Common myeloid progenitor, CD34-positive (primary cell): ENCODE measurements around the gene GLIPR1.

Experiments
- CTCF ChIA-PET: fragments of 350-600 bp; sonication (Branson Sonifier 250); formaldehyde crosslinking; loops from one replicate; lab custom pipeline; 2021; ENCODE audit warnings: antibody characterized with exemption; lab: Charles Lee
- POLR2A ChIA-PET: fragments of 350-600 bp; sonication (Branson Sonifier 250); formaldehyde crosslinking; loops from one replicate; lab custom pipeline; 2021; ENCODE audit warnings: antibody characterized with exemption; lab: Charles Lee
- DNase-seq, 3 donors: peaks; one replicate each; pipeline versions ENCODE4 v3.0.0 to v3.0.0-alpha.2; 2013
- H3K27ac ChIP-seq, 2 experiments: 1 replicate in 1 of 2; 2 replicates in 1 of 2; pipeline ENCODE4 v1.7.0; 2013; ENCODE audit warnings: inconsistent platforms in 2 of 2, low read length in 2 of 2, mild to moderate bottlenecking in 2 of 2, low read depth in 1 of 2, moderate library complexity in 1 of 2; ENCODE audit not compliant: severe bottlenecking in 2 of 2, insufficient read depth in 1 of 2, poor library complexity in 1 of 2
- H3K27me3 ChIP-seq, 5 experiments: replicated peaks in 2 of 5; 1 replicate in 3 of 5; 2 replicates in 2 of 5; pipeline versions ENCODE4 v1.6.1 to v1.7.0; 2013; ENCODE audit warnings: low read length in 4 of 5, mild to moderate bottlenecking in 2 of 5, moderate library complexity in 2 of 5, inconsistent platforms in 1 of 5; ENCODE audit not compliant: insufficient read depth in 5 of 5, control insufficient read depth in 4 of 5
- H3K36me3 ChIP-seq, 4 experiments: 1 replicate in 2 of 4; 2 replicates in 2 of 4; pipeline versions ENCODE4 v1.6.1 to v1.7.0; 2013; ENCODE audit warnings: low read length in 3 of 4, control low read depth in 1 of 4, mild to moderate bottlenecking in 1 of 4; ENCODE audit not compliant: control insufficient read depth in 4 of 4, insufficient read depth in 4 of 4
- H3K4me1 ChIP-seq, 4 experiments: 1 replicate in 3 of 4; 2 replicates in 1 of 4; pipeline versions ENCODE4 v1.6.1 to v1.7.1; 2013; ENCODE audit warnings: low read length in 3 of 4, mild to moderate bottlenecking in 3 of 4, control low read depth in 1 of 4, inconsistent platforms in 1 of 4, moderate library complexity in 1 of 4; ENCODE audit not compliant: control insufficient read depth in 4 of 4, insufficient read depth in 4 of 4; ENCODE audit errors: control extremely low read depth in 1 of 4
- H3K4me3 ChIP-seq, 7 experiments: 1 replicate in 4 of 7; 2 replicates in 3 of 7; pipeline versions ENCODE4 v1.5.1 to v1.7.0; 2013; ENCODE audit warnings: mild to moderate bottlenecking in 7 of 7, low read length in 6 of 7, moderate library complexity in 6 of 7, inconsistent platforms in 2 of 7, low read depth in 2 of 7, control low read depth in 1 of 7; ENCODE audit not compliant: insufficient read depth in 4 of 7, control insufficient read depth in 1 of 7; ENCODE audit errors: extremely low read depth in 1 of 7
- H3K9me3 ChIP-seq, 5 experiments: 1 replicate in 4 of 5; 2 replicates in 1 of 5; pipeline versions ENCODE4 v1.6.1 to v1.7.1; 2013; ENCODE audit warnings: low read length in 4 of 5, mild to moderate bottlenecking in 2 of 5, inconsistent platforms in 1 of 5, low read depth in 1 of 5, moderate library complexity in 1 of 5; ENCODE audit not compliant: control insufficient read depth in 4 of 5, insufficient read depth in 2 of 5; ENCODE audit errors: control extremely low read depth in 1 of 5
- WGBS: methylation state at CpG from one replicate; pipeline ENCODE4 v1.1.5; 2013; ENCODE audit not compliant: insufficient coverage; 5-methylcytosine and 5-hydroxymethylcytosine counted together

GLIPR1 gene

DNA sequence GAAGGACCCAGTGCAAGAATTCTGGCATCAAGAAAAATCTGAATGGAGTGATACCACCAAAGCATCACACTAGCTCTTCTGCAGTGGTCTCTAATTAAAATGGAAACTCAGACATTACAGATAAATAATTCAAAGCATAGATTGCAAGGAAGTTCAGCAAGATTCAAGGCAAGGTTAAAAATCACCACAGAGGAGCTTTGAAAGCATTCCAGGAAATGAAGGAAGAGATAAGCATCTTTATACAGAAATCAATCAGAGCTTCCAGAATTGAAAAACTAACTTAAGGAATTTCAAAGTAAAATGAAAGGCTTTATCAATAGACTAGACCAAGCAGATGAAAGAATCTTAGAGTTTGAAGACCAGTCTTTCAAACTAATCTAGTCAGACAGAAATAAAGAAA lies 20.4 kb upstream of the GLIPR1 start:
- CTCF ChIA-PET: interaction anchor here (0.8 to 3.2 kb wide), 2 partner anchors 11 to 25 kb away, joined by 3 to 13 read pairs; no protein-coding TSS in a partner anchor
- no peak overlapping the region for H3K27ac ChIP-seq
- no peak for DNase-seq
- H3K36me3 ChIP-seq: no peaks in the 10 kb centered on the region
- no peak overlapping the region for H3K4me3 ChIP-seq
- POLR2A ChIA-PET: interaction anchor here (1.0 kb wide), 1 partner anchor 25 kb away, joined by 3 read pairs; no protein-coding TSS in a partner anchor
- peaks cover 0 to 16% (median 6%) of the 10 kb centered on the region in 5 experiments for H3K9me3 ChIP-seq
- no peaks in the 10 kb centered on the region for H3K27me3 ChIP-seq
- H3K4me1 ChIP-seq: peaks cover 6 to 35% (median 25%) of the 10 kb centered on the region in 4 experiments

DNA sequence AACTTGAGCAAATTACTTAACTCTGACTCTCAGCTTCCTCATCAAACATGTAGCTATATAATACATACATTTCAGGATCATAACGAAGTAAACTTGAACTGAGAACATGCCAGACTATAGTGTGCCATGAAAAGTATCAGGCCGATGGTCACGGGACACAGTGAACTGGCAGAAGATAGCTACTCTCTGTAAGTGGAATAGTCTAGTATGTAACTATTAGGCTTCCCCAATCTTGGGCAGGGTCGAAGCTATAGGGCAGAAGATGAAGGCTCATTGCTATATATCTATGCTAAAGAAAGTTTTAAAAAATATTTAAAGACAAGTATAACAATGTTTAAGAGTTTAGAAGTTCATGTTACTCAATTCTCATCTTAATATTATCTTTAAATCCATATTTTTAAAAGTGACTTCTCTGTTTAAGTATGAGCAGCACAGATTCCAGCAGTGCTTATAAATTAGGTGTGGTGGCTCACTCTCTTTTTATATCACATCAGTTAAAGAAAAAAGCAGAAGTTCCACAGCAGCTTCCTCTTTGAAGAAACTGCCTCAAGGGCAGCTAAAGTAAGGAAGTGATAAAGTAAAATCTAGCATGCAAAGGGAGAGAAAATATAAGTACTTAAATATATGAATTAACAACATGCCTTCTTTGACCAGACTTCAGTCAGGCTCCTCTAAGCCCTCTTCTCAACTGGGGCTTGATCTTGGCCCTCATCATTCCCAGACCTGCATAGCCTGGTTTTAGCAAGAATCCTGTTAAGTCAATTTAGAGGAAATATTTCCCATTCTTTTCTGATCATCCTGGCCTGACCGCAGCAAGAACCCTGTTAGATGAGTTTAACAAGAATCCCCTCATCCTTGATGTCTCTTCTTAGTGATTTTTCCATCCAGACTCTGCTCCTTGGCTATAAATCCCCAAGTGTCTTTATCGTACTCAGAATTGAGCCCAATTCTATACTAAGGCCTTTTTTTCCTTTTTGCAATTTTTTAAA lies 8.4 kb upstream of the GLIPR1 start:
- WGBS: 74% methylated on average over 3 of the region's 6 CpGs
- Histone ChIP-seq H3K27ac (peak overlapping the region; percentile 46 to 83), H3K4me1 (peaks cover 27 to 56% (median 42%) of the 10 kb centered on the region in 4 experiments)

DNA sequence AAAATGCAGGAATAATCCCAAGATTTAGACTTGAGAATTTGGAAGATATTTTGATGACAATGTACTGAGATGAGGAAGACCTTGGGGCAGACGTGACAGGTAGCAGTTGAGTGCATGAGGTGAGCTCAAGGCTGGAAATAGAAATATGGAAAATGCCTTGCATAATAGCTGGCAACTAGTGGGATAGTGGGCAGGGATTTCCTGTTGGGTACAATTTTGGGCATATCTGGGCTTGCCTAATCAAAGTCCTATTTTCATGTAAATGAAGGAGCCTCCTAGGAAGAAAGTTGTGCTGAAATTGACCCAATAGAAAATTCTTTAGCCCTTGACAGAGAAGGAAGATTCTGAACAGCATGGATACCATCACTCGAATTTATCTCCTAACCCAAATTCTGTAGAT lies 6.4 kb upstream of the GLIPR1 start:
- no peaks in the 10 kb centered on the region for H3K27me3 ChIP-seq
- CTCF ChIA-PET: interaction anchor here (0.9 to 4.3 kb wide), 4 partner anchors 11 to 83 kb away, joined by 4 to 25 read pairs (median 4); partner anchors contain the start of gene GLIPR1L2
- no peaks in the 10 kb centered on the region for H3K9me3 ChIP-seq
- no peaks in the 10 kb centered on the region for H3K36me3 ChIP-seq
- no peak overlapping the region for H3K4me3 ChIP-seq
- POLR2A ChIA-PET: no interaction called here
- H3K27ac ChIP-seq: no peak overlapping the region
- WGBS: 100% methylated on average over 2 of the region's 2 CpGs
- no peak for DNase-seq
- peaks cover 42 to 74% (median 58%) of the 10 kb centered on the region in 4 experiments for H3K4me1 ChIP-seq

More for the DNA sequence above, 8.4 kb upstream of the GLIPR1 start:
- no peaks in the 10 kb centered on the region for H3K36me3 ChIP-seq
- ChIA-PET POLR2A (interaction anchor here (0.6 kb wide), 1 partner anchor 37 kb away, joined by 3 read pairs; no protein-coding TSS in a partner anchor), CTCF (interaction anchor here (0.9 to 2.0 kb wide), 6 partner anchors 8 to 35 kb away, joined by 3 to 7 read pairs (median 4); partner anchors contain the start of gene GLIPR1)
- peak; percentile 73 to 96 (median 92) for DNase-seq
- H3K9me3 ChIP-seq: no peaks in the 10 kb centered on the region
- H3K27me3 ChIP-seq: no peaks in the 10 kb centered on the region
- peak overlapping the region in 3 of 7 experiments; percentile 5 to 37 (median 30) for H3K4me3 ChIP-seq

DNA sequence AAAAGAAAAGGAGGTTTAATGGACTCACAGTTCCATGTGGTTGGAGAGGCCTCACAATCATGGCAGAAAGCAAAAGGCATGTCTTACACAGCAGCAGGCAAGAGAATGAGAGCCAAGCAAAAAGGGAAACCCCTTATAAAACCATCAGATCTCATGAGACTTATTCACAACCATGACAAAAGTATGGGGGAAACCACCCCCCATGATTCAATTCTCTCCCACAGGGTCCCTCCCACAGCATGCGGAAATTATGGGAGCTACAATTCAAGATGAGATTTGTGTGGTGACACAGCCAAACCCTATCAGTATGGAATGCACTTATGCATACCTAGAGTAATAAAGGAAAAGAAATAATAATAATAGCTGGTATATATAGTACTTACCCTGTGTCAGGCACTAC lies 4.5 kb upstream of the GLIPR1 start:
- Histone ChIP-seq H3K9me3 (no peaks in the 10 kb centered on the region), H3K36me3 (no peaks in the 10 kb centered on the region), H3K4me1 (peaks cover 51 to 86% (median 71%) of the 10 kb centered on the region in 4 experiments), H3K4me3 (no peak overlapping the region), H3K27me3 (no peaks in the 10 kb centered on the region), H3K27ac (no peak overlapping the region)
- ChIA-PET CTCF (interaction anchor here (0.8 to 4.3 kb wide), 5 partner anchors 9 to 20 kb away, joined by 3 to 25 read pairs (median 4); no protein-coding TSS in a partner anchor), POLR2A (no interaction called here)
- no peak for DNase-seq
- WGBS: no CpG with 5 or more reads among the region's 1 CpG

DNA sequence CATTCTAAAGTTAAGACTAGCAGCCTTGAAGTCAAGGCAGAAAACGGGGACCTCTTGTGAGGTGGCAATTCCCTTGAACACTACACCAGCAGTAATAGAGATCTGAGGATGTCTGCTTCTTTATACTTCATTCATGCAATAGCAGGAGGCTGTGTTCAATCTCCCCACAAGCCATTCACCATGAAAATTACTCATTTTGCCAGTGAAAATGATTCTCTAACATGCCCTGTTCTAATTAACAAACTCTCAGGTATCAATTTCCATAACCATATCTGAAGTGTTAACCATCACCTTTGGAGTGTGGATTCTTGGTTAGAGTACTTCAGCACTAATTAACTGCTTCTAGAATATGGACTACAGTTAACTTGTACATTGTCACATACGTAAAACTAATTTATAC lies 3.4 kb upstream of the GLIPR1 start:
- H3K4me3 ChIP-seq: no peak overlapping the region
- no peaks in the 10 kb centered on the region for H3K27me3 ChIP-seq
- peak overlapping the region in 1 of 2 experiments; percentile 36 for H3K27ac ChIP-seq
- H3K36me3 ChIP-seq: no peaks in the 10 kb centered on the region
- ChIA-PET POLR2A (no interaction called here), CTCF (interaction anchor here (0.8 to 4.3 kb wide), 5 partner anchors 8 to 86 kb away, joined by 3 to 25 read pairs (median 4); partner anchors contain the start of gene GLIPR1L2)
- 100% methylated on average over 1 of the region's 2 CpGs for WGBS
- no peak for DNase-seq
- H3K4me1 ChIP-seq: peaks cover 46 to 85% (median 71%) of the 10 kb centered on the region in 4 experiments
- H3K9me3 ChIP-seq: no peaks in the 10 kb centered on the region

DNA sequence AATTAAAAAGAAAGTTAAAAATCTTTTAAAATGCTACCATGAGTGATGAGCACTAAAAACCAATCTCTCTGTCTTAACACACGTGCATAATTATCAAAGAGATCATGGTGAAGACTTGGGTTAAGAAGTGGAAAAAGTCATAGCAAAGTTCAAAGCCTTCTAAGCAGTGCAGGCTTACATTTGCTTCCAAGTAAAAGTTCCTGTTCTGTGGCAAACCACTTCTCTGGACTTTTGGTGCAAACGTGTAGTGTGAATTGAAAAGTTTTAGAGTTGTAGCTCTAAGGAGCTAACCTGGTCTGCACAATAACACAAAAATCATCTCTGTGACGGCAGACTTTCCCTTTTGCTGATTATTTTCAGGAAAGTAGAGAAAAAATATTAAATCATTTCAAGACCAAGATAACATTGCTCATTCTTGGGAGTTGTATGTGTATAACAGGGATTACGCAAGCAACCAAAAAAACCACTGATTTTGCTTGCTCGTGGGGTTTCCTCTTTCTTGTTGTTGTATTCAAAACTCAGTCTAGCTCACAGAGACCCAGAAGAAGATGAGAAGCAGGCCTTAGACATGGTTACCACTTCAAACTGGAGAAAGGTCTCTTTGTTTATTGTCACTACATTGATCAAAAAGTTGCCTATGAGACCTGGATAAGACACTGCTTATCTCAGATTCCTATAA lies 2.3 kb upstream of the GLIPR1 start:
- CTCF ChIA-PET: interaction anchor here (1.1 to 2.1 kb wide), 6 partner anchors 10 to 89 kb away, joined by 3 to 7 read pairs (median 4); partner anchors contain the start of gene GLIPR1L2
- H3K27ac ChIP-seq: peak overlapping the region; percentile 6 to 31
- peak; percentile 72 to 90 (median 89) for DNase-seq
- peaks cover 0 to 2% (median 0%) of the 10 kb centered on the region in 4 experiments for H3K36me3 ChIP-seq
- peak overlapping the region in 6 of 7 experiments; percentile 5 to 62 (median 31) for H3K4me3 ChIP-seq
- H3K27me3 ChIP-seq: no peaks in the 10 kb centered on the region
- POLR2A ChIA-PET: interaction anchor here (0.8 kb wide), 1 partner anchor 82 kb away, joined by 3 read pairs; no protein-coding TSS in a partner anchor
- H3K4me1 ChIP-seq: peaks cover 48 to 86% (median 69%) of the 10 kb centered on the region in 4 experiments
- 0% methylated on average over 2 of the region's 5 CpGs for WGBS
- no peaks in the 10 kb centered on the region for H3K9me3 ChIP-seq
